ENCODE data around the gene VCPKMT. TPM values are rescaled to one million over a fixed set of nuclear protein-coding genes. Genes with fewer than 3 reads are reported as not detected.

VCPKMT gene
- polyA plus RNA-seq, 1 donor from 2014 or later = 36.4 TPM

GRCh38 chr14:50072395-50072794 is 44.0 kb downstream of the VCPKMT start:
- Histone ChIP-seq H3K27me3 (ENCODE audit: insufficient read depth, low read depth, low read length) (no peaks in the 10 kb centered on the region), H3K9ac (ENCODE audit: low read length) (no peak overlapping the region), H3K36me3 (ENCODE audit: insufficient read depth, low read length) (no peaks in the 10 kb centered on the region), H3K27ac (ENCODE audit: low read length) (no peak overlapping the region), H3K9me3 (ENCODE audit: low read length) (no peaks in the 10 kb centered on the region), H2AFZ (ENCODE audit: low read depth, low read length) (no peak overlapping the region), H4K20me1 (ENCODE audit: insufficient read depth) (no peaks in the 10 kb centered on the region), H3K4me2 (ENCODE audit: low read length) (no peak overlapping the region), H3K79me2 (replicated peaks; ENCODE audit: insufficient read depth, low read length) (no peaks in the 10 kb centered on the region), H3K9me2 (ENCODE audit: insufficient read depth, low read length) (no peaks in the 10 kb centered on the region), H3K4me3 (ENCODE audit: low read length) (no peak overlapping the region), H3F3A (ENCODE audit: insufficient read depth, low read length, poor library complexity, severe bottlenecking) (no peaks in the 10 kb centered on the region)
- TF ChIP-seq RAD21 (conservative IDR thresholded peaks at IDR 0.05) = no peak
- no peak for TF ChIP-seq EP300 (conservative IDR thresholded peaks at IDR 0.05; ENCODE audit: poor library complexity, severe bottlenecking)
- no peak for TF ChIP-seq SMC3 (conservative IDR thresholded peaks at IDR 0.05; ENCODE audit: poor library complexity)
- no peak for TF ChIP-seq TAF1 (IDR thresholded peaks at IDR 0.05; ENCODE audit: low read depth)
- TF ChIP-seq EZH2 (IDR thresholded peaks at IDR 0.05; ENCODE audit: borderline replicate concordance, insufficient read depth, low read length, poor library complexity, severe bottlenecking) = no peak
- TF ChIP-seq MXI1 (conservative IDR thresholded peaks at IDR 0.05; ENCODE audit: poor library complexity, severe bottlenecking) = no peak
- TF ChIP-seq, protein P1, sequence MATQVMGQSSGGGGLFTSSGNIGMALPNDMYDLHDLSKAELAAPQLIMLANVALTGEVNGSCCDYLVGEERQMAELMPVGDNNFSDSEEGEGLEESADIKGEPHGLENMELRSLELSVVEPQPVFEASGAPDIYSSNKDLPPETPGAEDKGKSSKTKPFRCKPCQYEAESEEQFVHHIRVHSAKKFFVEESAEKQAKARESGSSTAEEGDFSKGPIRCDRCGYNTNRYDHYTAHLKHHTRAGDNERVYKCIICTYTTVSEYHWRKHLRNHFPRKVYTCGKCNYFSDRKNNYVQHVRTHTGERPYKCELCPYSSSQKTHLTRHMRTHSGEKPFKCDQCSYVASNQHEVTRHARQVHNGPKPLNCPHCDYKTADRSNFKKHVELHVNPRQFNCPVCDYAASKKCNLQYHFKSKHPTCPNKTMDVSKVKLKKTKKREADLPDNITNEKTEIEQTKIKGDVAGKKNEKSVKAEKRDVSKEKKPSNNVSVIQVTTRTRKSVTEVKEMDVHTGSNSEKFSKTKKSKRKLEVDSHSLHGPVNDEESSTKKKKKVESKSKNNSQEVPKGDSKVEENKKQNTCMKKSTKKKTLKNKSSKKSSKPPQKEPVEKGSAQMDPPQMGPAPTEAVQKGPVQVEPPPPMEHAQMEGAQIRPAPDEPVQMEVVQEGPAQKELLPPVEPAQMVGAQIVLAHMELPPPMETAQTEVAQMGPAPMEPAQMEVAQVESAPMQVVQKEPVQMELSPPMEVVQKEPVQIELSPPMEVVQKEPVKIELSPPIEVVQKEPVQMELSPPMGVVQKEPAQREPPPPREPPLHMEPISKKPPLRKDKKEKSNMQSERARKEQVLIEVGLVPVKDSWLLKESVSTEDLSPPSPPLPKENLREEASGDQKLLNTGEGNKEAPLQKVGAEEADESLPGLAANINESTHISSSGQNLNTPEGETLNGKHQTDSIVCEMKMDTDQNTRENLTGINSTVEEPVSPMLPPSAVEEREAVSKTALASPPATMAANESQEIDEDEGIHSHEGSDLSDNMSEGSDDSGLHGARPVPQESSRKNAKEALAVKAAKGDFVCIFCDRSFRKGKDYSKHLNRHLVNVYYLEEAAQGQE (IDR thresholded peaks at IDR 0.05; ENCODE audit: borderline replicate concordance) = no peak
- TF ChIP-seq POLR2AphosphoS5 (IDR thresholded peaks at IDR 0.05) = no peak
- TF ChIP-seq, protein P2, sequence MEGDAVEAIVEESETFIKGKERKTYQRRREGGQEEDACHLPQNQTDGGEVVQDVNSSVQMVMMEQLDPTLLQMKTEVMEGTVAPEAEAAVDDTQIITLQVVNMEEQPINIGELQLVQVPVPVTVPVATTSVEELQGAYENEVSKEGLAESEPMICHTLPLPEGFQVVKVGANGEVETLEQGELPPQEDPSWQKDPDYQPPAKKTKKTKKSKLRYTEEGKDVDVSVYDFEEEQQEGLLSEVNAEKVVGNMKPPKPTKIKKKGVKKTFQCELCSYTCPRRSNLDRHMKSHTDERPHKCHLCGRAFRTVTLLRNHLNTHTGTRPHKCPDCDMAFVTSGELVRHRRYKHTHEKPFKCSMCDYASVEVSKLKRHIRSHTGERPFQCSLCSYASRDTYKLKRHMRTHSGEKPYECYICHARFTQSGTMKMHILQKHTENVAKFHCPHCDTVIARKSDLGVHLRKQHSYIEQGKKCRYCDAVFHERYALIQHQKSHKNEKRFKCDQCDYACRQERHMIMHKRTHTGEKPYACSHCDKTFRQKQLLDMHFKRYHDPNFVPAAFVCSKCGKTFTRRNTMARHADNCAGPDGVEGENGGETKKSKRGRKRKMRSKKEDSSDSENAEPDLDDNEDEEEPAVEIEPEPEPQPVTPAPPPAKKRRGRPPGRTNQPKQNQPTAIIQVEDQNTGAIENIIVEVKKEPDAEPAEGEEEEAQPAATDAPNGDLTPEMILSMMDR (IDR thresholded peaks at IDR 0.05; ENCODE audit: poor library complexity, severe bottlenecking) = no peak

DNA sequence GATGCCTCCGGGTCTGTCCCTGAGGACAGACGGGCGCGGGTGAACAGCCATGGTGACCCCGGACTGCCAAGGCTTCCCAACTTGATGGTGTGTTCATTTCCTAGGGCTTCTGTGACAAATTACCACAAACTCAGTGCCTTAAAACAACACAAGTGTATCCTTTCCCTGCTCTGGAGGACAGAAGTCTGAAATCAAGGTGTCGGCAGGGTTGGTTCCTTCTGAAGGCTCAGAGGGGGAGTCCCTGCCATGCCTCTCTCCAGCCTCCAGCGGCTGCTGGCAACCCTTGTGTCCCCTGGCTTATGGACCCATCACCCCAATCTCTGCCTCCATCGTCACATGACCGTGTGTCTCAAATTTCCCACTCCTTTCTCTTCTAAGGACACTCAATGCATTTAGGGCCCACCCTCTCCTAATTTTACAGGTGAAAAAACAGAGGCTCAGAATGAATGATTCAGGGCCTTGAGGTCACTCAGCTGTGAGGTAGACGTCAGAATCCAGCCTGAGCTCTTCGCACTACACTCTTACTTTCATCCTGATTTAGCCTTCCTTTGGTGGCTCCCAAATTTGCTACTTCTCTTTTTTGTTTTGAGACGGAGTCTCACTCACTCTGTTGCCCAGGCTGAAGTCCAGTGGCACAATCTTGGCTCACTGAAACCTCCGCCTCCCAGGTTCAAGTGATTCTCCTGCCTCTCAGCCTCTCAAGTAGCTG is 45.4 kb downstream of the VCPKMT start:
- H2AFZ ChIP-seq (ENCODE audit: low read depth, low read length) = no peak overlapping the region
- no peak overlapping the region for H3K4me3 ChIP-seq (ENCODE audit: low read length)
- no peak overlapping the region for H3K9ac ChIP-seq (ENCODE audit: low read length)
- H3K27me3 ChIP-seq (ENCODE audit: insufficient read depth, low read depth, low read length) = no peaks in the 10 kb centered on the region
- no peak overlapping the region for H3K4me2 ChIP-seq (ENCODE audit: low read length)
- TF ChIP-seq RAD21 (conservative IDR thresholded peaks at IDR 0.05) = no peak
- no peak for TF ChIP-seq TAF1 (IDR thresholded peaks at IDR 0.05; ENCODE audit: low read depth)
- TF ChIP-seq, protein P1 (IDR thresholded peaks at IDR 0.05; ENCODE audit: borderline replicate concordance) = no peak
- TF ChIP-seq, protein P2 (IDR thresholded peaks at IDR 0.05; ENCODE audit: poor library complexity, severe bottlenecking) = no peak
- TF ChIP-seq SMC3 (conservative IDR thresholded peaks at IDR 0.05; ENCODE audit: poor library complexity) = no peak
- no peak for TF ChIP-seq MXI1 (conservative IDR thresholded peaks at IDR 0.05; ENCODE audit: poor library complexity, severe bottlenecking)
- TF ChIP-seq EZH2 (IDR thresholded peaks at IDR 0.05; ENCODE audit: borderline replicate concordance, insufficient read depth, low read length, poor library complexity, severe bottlenecking) = no peak
- no peak for TF ChIP-seq EP300 (conservative IDR thresholded peaks at IDR 0.05; ENCODE audit: poor library complexity, severe bottlenecking)
- no peak for TF ChIP-seq POLR2AphosphoS5 (IDR thresholded peaks at IDR 0.05)
- H4K20me1 ChIP-seq (ENCODE audit: insufficient read depth) = no peaks in the 10 kb centered on the region
- no peaks in the 10 kb centered on the region for H3K36me3 ChIP-seq (ENCODE audit: insufficient read depth, low read length)
- no peaks in the 10 kb centered on the region for H3K9me2 ChIP-seq (ENCODE audit: insufficient read depth, low read length)
- H3F3A ChIP-seq (ENCODE audit: insufficient read depth, low read length, poor library complexity, severe bottlenecking) = no peaks in the 10 kb centered on the region
- no peaks in the 10 kb centered on the region for H3K79me2 ChIP-seq (replicated peaks; ENCODE audit: insufficient read depth, low read length)
- no peak overlapping the region for H3K27ac ChIP-seq (ENCODE audit: low read length)
- H3K9me3 ChIP-seq (ENCODE audit: low read length) = no peaks in the 10 kb centered on the region
